ENCODE measurements around the gene UNC13A. TPM values are rescaled to one million over a fixed set of nuclear protein-coding genes. Genes with fewer than 3 reads are reported as not detected.

UNC13A gene
- total RNA-seq, 4 donors from 2014 or later = 0.38 to 0.83 (median 0.62) TPM

- H3K27me3 ChIP-seq = no peaks in the 10 kb centered on the region
- TF ChIP-seq, protein P1, sequence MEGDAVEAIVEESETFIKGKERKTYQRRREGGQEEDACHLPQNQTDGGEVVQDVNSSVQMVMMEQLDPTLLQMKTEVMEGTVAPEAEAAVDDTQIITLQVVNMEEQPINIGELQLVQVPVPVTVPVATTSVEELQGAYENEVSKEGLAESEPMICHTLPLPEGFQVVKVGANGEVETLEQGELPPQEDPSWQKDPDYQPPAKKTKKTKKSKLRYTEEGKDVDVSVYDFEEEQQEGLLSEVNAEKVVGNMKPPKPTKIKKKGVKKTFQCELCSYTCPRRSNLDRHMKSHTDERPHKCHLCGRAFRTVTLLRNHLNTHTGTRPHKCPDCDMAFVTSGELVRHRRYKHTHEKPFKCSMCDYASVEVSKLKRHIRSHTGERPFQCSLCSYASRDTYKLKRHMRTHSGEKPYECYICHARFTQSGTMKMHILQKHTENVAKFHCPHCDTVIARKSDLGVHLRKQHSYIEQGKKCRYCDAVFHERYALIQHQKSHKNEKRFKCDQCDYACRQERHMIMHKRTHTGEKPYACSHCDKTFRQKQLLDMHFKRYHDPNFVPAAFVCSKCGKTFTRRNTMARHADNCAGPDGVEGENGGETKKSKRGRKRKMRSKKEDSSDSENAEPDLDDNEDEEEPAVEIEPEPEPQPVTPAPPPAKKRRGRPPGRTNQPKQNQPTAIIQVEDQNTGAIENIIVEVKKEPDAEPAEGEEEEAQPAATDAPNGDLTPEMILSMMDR (IDR thresholded peaks at IDR 0.05) = no peak
- no peak for TF ChIP-seq POLR2A (IDR thresholded peaks at IDR 0.05)
- DNase-seq = no peak
- peaks cover 8 to 32% (median 15%) of the 10 kb centered on the region in 4 donors for H3K4me1 ChIP-seq
- H3K9me3 ChIP-seq = no peaks in the 10 kb centered on the region
- H3K4me3 ChIP-seq = no peak overlapping the region
- peaks cover 0 to 47% (median 0%) of the 10 kb centered on the region in 3 donors for H3K36me3 ChIP-seq
- H3K27ac ChIP-seq = no peak overlapping the region
Observed at GRCh38 chr19:17722655-17723240, 34.6 kb upstream of the UNC13A start.

- H3K27me3 ChIP-seq = no peaks in the 10 kb centered on the region
- H3K4me1 ChIP-seq = peaks cover 8 to 41% (median 15%) of the 10 kb centered on the region in 4 donors
- DNase-seq = no peak
- H3K4me3 ChIP-seq = no peak overlapping the region
- H3K27ac ChIP-seq = no peak overlapping the region
- TF ChIP-seq POLR2A (IDR thresholded peaks at IDR 0.05) = no peak
- TF ChIP-seq, protein P1 (IDR thresholded peaks at IDR 0.05) = no peak
- no peaks in the 10 kb centered on the region for H3K9me3 ChIP-seq
- peaks cover 0 to 38% (median 0%) of the 10 kb centered on the region in 3 donors for H3K36me3 ChIP-seq
Observed at GRCh38 chr19:17721821-17722220, 33.7 kb upstream of the UNC13A start.

DNA sequence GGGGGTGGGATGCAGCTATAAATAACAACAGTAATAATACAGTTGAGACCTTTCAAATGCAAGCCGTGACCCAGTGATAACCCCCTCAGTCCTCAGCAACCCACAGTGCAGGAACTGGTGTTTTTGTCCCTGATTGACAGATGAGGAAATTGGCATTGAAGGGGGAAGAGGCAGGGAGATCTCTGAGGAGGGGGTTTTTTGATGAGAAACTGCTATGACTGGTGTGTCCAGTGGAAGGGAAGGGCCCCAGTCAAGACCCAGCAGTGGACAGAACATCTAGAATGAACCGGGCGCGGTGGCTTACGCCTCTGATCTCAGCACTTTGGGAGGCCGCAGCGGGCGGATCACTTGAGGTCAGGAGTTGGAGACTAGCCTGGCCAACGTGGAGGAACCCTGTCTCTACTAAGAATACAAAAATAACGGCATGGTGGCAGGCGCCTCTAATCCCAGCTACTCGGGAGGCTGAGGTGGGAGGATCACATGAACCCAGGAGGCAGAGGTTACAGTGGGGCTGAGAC is 33.0 kb upstream of the UNC13A start:
- peaks cover 0 to 32% (median 0%) of the 10 kb centered on the region in 3 donors for H3K36me3 ChIP-seq
- H3K27ac ChIP-seq = no peak overlapping the region
- peak overlapping the region in 2 of 4 donors; percentile 86 to 97 for H3K4me3 ChIP-seq
- no peak for DNase-seq
- no peaks in the 10 kb centered on the region for H3K27me3 ChIP-seq
- no peaks in the 10 kb centered on the region for H3K9me3 ChIP-seq
- H3K4me1 ChIP-seq = peaks cover 8 to 41% (median 15%) of the 10 kb centered on the region in 4 donors
- no peak for TF ChIP-seq POLR2A (IDR thresholded peaks at IDR 0.05)
- TF ChIP-seq, protein P1 (IDR thresholded peaks at IDR 0.05) = no peak

DNA sequence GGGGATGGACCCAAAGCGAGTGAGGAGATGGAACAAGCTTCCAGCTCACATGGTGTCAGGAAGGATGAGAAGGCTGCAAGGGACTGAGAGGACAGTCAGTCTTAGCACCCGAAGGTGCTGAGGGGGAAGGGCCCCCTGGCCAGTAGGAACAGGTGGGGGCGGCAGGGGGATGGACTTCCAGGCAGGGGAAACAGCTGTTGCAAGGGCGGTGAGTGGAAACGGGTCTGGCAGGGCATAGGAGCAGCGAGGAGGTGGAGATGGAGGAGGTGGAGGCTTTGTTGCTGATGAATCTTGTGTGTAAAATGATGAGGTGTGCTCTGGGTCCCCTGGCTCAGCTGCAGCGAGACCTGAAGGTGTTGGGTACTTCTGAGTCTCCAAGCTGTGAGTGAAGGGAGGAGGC is 32.3 kb upstream of the UNC13A start:
- TF ChIP-seq, protein P1 (IDR thresholded peaks at IDR 0.05) = no peak
- TF ChIP-seq POLR2A (IDR thresholded peaks at IDR 0.05) = no peak
- Histone ChIP-seq H3K9me3 (no peaks in the 10 kb centered on the region), H3K4me1 (peaks cover 8 to 41% (median 15%) of the 10 kb centered on the region in 4 donors), H3K27ac (peak overlapping the region in 2 of 4 donors; percentile 76 to 87), H3K27me3 (no peaks in the 10 kb centered on the region), H3K36me3 (peaks cover 0 to 24% (median 0%) of the 10 kb centered on the region in 3 donors), H3K4me3 (peak overlapping the region; percentile 86 to 97 (median 92))
- no peak for DNase-seq

GRCh38 chr19:17719730-17720400 is 31.7 kb upstream of the UNC13A start:
- peak in 2 of 3 donors; percentile 69 to 75 for DNase-seq
- peaks cover 0 to 19% (median 0%) of the 10 kb centered on the region in 3 donors for H3K36me3 ChIP-seq
- peak overlapping the region; percentile 86 to 97 (median 92) for H3K4me3 ChIP-seq
- no peaks in the 10 kb centered on the region for H3K9me3 ChIP-seq
- peak overlapping the region; percentile 62 to 87 (median 76) for H3K27ac ChIP-seq
- H3K27me3 ChIP-seq = no peaks in the 10 kb centered on the region
- TF ChIP-seq, protein P1 (IDR thresholded peaks at IDR 0.05) = no peak
- no peak for TF ChIP-seq POLR2A (IDR thresholded peaks at IDR 0.05)
- H3K4me1 ChIP-seq = peaks cover 8 to 41% (median 15%) of the 10 kb centered on the region in 4 donors
